SU-DHL-6 (cell line): ENCODE data around the gene RUBCN.

Source experiments
- EZH2phosphoT487 ChIP-seq: fragments of 200-600 bp; sonication (generic), shearing (Covaris generic); conservative IDR thresholded peaks from 2 replicates; pipeline ENCODE4 v1.6.1; 2018; ENCODE audit warnings: mild to moderate bottlenecking, antibody characterized with exemption, low read length, moderate library complexity, mixed read lengths
- TF ChIP-seq, protein P1 (sequence below): fragments of 200-600 bp; sonication (generic); IDR thresholded peaks from one replicate; pipeline ENCODE4 v1.5.1; 2017; ENCODE audit warnings: antibody characterized with exemption, mild to moderate bottlenecking, low read length, moderate library complexity; ENCODE audit not compliant: insufficient read depth, poor library complexity, severe bottlenecking

DNA sequence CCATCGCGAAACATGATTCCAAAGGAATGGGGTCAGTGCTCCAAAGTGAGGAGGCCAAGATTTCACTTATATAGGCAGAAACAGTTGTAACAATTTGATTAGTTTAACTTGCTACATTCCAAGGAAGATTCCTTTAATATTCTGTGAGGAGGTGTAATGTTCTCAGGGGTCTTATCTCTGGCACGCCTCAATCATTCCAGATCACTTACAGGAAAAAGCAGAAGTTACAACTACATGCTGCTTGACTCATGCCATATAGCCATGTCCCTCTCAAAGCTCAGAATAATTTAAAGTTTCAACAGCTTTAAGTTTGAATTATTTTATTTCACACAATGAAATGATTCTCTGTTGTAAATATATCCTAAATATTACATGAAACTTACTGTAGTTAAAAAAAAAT lies 9.5 kb upstream of the RUBCN start:
- TF ChIP-seq, protein P1, sequence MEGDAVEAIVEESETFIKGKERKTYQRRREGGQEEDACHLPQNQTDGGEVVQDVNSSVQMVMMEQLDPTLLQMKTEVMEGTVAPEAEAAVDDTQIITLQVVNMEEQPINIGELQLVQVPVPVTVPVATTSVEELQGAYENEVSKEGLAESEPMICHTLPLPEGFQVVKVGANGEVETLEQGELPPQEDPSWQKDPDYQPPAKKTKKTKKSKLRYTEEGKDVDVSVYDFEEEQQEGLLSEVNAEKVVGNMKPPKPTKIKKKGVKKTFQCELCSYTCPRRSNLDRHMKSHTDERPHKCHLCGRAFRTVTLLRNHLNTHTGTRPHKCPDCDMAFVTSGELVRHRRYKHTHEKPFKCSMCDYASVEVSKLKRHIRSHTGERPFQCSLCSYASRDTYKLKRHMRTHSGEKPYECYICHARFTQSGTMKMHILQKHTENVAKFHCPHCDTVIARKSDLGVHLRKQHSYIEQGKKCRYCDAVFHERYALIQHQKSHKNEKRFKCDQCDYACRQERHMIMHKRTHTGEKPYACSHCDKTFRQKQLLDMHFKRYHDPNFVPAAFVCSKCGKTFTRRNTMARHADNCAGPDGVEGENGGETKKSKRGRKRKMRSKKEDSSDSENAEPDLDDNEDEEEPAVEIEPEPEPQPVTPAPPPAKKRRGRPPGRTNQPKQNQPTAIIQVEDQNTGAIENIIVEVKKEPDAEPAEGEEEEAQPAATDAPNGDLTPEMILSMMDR = no peak
- TF ChIP-seq EZH2phosphoT487 = no peak
